ENCODE results near the gene NTHL1. TPM values are rescaled to one million over a fixed set of nuclear protein-coding genes. Genes with fewer than 3 reads are reported as not detected.

The NTHL1 gene
- total RNA-seq, 1 experiment from 2014 or later, result 93.3 TPM

- ATAC-seq (no peak), DNase-seq (ENCODE audit: low spot score) (no peak)
- Mint-ChIP-seq H3K27me3 (ENCODE audit: low read depth) (no peaks in the 10 kb centered on the region), H3K9me3 (no peaks in the 10 kb centered on the region), H3K36me3 (peaks cover 3% of the 10 kb centered on the region; the same call in 1 of the 2 replicates), H3K27ac (no peak overlapping the region), H3K4me1 (no peaks in the 10 kb centered on the region), H3K4me3 (no peak overlapping the region)
- CTCF ChIA-PET, result interaction anchor here (1.3 kb wide), 1 partner anchor 86 kb away, joined by 4 read pairs; no protein-coding TSS in a partner anchor
- TF ChIP-seq NR2C2 (CRISPR knock-in tag; IDR thresholded peaks at IDR 0.05), result no peak
- no peak for TF ChIP-seq ELF4 (CRISPR knock-in tag; IDR thresholded peaks at IDR 0.05; ENCODE audit: low read depth)
- no peak for TF ChIP-seq FOXK1 (CRISPR knock-in tag; IDR thresholded peaks at IDR 0.05)
- no peak for TF ChIP-seq TP53 (CRISPR knock-in tag; IDR thresholded peaks at IDR 0.05)
- no peak for TF ChIP-seq USF2 (CRISPR knock-in tag; IDR thresholded peaks at IDR 0.05)
- TF ChIP-seq NFYB (CRISPR knock-in tag; conservative IDR thresholded peaks at IDR 0.05; ENCODE audit: low read depth), result no peak
- no peak for TF ChIP-seq HMGA2 (CRISPR knock-in tag; IDR thresholded peaks at IDR 0.05)
- POLR2A ChIA-PET, result no interaction called here
Measured at GRCh38 chr16:2054543-2055245, 7.1 kb upstream of the NTHL1 start.

GRCh38 chr16:2053897-2054296 is 6.3 kb upstream of the NTHL1 start:
- H3K4me3 Mint-ChIP-seq, result no peak overlapping the region
- POLR2A ChIA-PET, result no interaction called here
- H3K9me3 Mint-ChIP-seq, result no peaks in the 10 kb centered on the region
- CTCF ChIA-PET, result no interaction called here
- H3K4me1 Mint-ChIP-seq, result no peaks in the 10 kb centered on the region; the same call in 1 of the 2 replicates
- H3K27me3 Mint-ChIP-seq (ENCODE audit: low read depth), result no peaks in the 10 kb centered on the region
- H3K36me3 Mint-ChIP-seq, result peaks cover 3% of the 10 kb centered on the region; the same call in 1 of the 2 replicates
- ATAC-seq (no peak), DNase-seq (ENCODE audit: low spot score) (no peak)
- no peak overlapping the region for H3K27ac Mint-ChIP-seq
- TF ChIP-seq STAT6 (CRISPR knock-in tag; conservative IDR thresholded peaks at IDR 0.05; ENCODE audit: low read depth) (no peak), EMX1 (CRISPR knock-in tag; IDR thresholded peaks at IDR 0.05) (no peak), ESRRA (CRISPR knock-in tag; IDR thresholded peaks at IDR 0.05; ENCODE audit: borderline replicate concordance) (no peak), ZSCAN18 (CRISPR knock-in tag; IDR thresholded peaks at IDR 0.05) (no peak)

- Mint-ChIP-seq H3K27ac (no peak overlapping the region), H3K27me3 (ENCODE audit: low read depth) (no peaks in the 10 kb centered on the region), H3K4me3 (no peak overlapping the region), H3K9me3 (no peaks in the 10 kb centered on the region), H3K4me1 (peaks cover 6% of the 10 kb centered on the region; the same call in 1 of the 2 replicates), H3K36me3 (peaks cover 3% of the 10 kb centered on the region; the same call in 1 of the 2 replicates)
- POLR2A ChIA-PET, result no interaction called here
- TF ChIP-seq ZNF281 (CRISPR knock-in tag; IDR thresholded peaks at IDR 0.05) (no peak), ZMAT4 (CRISPR knock-in tag; IDR thresholded peaks at IDR 0.05) (no peak), IRF1 (CRISPR knock-in tag; IDR thresholded peaks at IDR 0.05) (no peak), JAZF1 (CRISPR knock-in tag; IDR thresholded peaks at IDR 0.05) (no peak), E2F5 (CRISPR knock-in tag; IDR thresholded peaks at IDR 0.05) (no peak), ATF3 (CRISPR knock-in tag; conservative IDR thresholded peaks at IDR 0.05) (no peak), PREB (CRISPR knock-in tag; IDR thresholded peaks at IDR 0.05; ENCODE audit: borderline replicate concordance) (no peak), RELA (CRISPR knock-in tag; IDR thresholded peaks at IDR 0.05; ENCODE audit: borderline replicate concordance) (no peak)
- no peak for DNase-seq (ENCODE audit: low spot score)
- ATAC-seq, result no peak
- CTCF ChIA-PET, result no interaction called here
Measured at GRCh38 chr16:2053211-2053610, 5.6 kb upstream of the NTHL1 start.
